Esophagus squamous epithelium (tissue), 4 donors: Measurements from ENCODE around the gene SAXO2.
"Not testable (repeated sequence)": the region's sequence is repeated elsewhere in the genome, so short reads cannot be mapped to it uniquely, and the experiment has no call there.

Experiments
- CTCF ChIP-seq, 6 experiments: fragments of 450-650 bp in 4 of 6; fragments of 200-600 bp in 2 of 6; sonication (generic) in 2 of 6; IDR thresholded peaks; one replicate each; pipeline ENCODE4 v1.5.1; 2016 to 2019; ENCODE audit warnings: antibody characterized with exemption in 6 of 6, mild to moderate bottlenecking in 4 of 6, moderate library complexity in 4 of 6
- POLR2A ChIP-seq, 4 donors: fragments of 450-650 bp; IDR thresholded peaks; one replicate each; pipeline ENCODE4 v1.6.1; 2017; ENCODE audit warnings: antibody characterized with exemption in 4 of 4, mild to moderate bottlenecking in 4 of 4, moderate library complexity in 3 of 4

GRCh38 chr15:82245956-82246355, 16.7 kb upstream of the SAXO2 start:
- TF ChIP-seq POLR2A, CTCF (IDR thresholded peaks at IDR 0.05): not testable (repeated sequence)
